Dendritic cell treated with granulocyte-macrophage colony-stimulating factor and Interleukin-4, amounts not matched to agents 40 ng/mL and 50 ng/mL, for 4 days (primary cell): ENCODE data around the gene SIX5.
"Not testable (repeated sequence)": the region's sequence is repeated elsewhere in the genome, so short reads cannot be mapped to it uniquely, and the experiment has no call there.

Experiments used
- H3K27ac Mint-ChIP-seq: one replicate; pipeline ENCODE4 v1.8.0; 2022; ENCODE audit warnings: mild to moderate bottlenecking, mixed read lengths
- H3K27me3 Mint-ChIP-seq: one replicate; pipeline ENCODE4 v1.8.0; 2022; ENCODE audit warnings: mild to moderate bottlenecking, mixed read lengths
- H3K36me3 Mint-ChIP-seq: one replicate; pipeline ENCODE4 v1.8.0; 2022; ENCODE audit warnings: low read depth, mixed read lengths
- H3K4me1 Mint-ChIP-seq: one replicate; pipeline ENCODE4 v1.8.0; 2022; ENCODE audit warnings: low read depth, mixed read lengths
- H3K4me3 Mint-ChIP-seq: one replicate; pipeline ENCODE4 v1.8.0; 2022; ENCODE audit warnings: mild to moderate bottlenecking, moderate library complexity, mixed read lengths
- H3K9me3 Mint-ChIP-seq: one replicate; pipeline ENCODE4 v1.8.0; 2022; ENCODE audit warnings: mixed read lengths
- intact Hi-C: fragments of 100-400 bp; cut with micrococcal nuclease; formaldehyde crosslinking; loops from one replicate; pipeline ENCODE4 v1.15.0; 2022

The SIX5 gene

DNA sequence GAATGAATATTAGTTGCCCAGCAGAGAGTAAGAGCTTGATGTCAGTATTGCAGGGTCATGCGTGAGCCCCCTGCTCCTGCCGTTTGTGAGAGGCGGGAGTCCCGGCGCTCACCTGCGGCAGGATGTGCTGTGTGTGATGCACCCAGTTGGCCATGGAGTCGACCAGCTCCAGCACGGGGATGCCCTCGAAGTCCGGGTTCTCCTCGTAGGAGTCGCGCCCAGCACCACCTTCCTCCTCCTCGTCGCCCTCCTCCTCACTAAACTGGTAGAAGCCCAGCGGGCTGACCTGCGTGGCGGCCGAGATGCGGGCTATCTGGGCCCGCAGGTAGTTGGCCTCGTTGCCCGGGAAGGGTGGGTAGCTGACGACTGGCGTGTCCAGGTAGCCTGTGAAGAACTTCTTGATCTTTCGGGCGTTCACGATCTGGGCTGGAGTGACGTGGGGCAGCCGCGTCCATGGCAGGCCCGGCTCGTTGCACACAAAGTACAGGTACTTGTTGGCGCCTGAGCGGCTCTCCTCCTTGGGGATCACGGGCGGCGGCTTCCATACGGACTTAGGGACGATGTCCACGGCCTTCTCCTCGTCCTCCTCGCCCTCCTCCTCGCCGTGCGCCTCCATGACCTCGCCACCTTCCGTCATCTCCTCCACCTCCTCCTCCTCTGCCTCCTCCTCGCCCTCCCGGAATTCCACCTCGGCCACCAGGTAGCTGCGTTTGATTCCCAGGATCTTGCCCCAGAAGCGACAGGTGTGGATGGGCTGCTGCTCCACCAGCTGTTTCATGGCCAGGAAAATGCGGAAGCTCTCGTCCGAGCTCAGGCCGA is 35.3 kb upstream of the SIX5 start:
- Mint-ChIP-seq H3K36me3 (no peaks in the 10 kb centered on the region), H3K27me3 (peaks cover 86% of the 10 kb centered on the region)
- intact Hi-C loops: no loop called here

DNA sequence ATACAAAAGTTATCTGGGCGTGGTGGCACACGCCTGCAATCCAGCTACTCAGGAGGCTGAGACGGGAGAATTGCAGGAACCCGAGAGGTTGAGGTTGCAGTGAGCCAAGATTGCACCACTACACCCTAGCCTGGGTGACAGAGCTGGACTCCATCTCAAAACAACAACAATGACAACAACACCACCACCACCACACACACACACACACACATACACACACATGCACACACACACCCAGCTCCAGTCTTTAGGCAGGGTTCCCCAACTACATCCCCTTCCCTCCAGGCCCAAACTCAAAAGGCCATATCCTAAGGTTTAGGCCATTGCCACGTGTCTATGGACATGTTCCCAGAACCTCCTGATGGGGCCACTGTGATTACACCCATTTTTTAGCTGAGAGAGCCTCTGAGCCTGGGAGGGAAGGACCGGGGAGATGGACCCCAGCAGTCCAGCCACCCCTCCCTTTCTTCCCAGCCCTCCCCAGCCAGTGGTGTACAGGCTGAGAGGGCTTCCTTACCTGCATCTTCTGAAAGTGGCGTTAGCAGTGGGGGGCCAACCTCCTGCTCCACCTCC is 32.6 kb upstream of the SIX5 start:
- Mint-ChIP-seq H3K36me3 (no peaks in the 10 kb centered on the region), H3K27ac (no peak overlapping the region), H3K4me1 (peaks cover 25% of the 10 kb centered on the region), H3K27me3 (peaks cover 97% of the 10 kb centered on the region), H3K9me3 (no peaks in the 10 kb centered on the region), H3K4me3 (no peak overlapping the region)
- intact Hi-C loops: no loop called here

More for the DNA sequence above, 35.3 kb upstream of the SIX5 start:
- Mint-ChIP-seq H3K4me1 (peaks cover 23% of the 10 kb centered on the region), H3K9me3 (no peaks in the 10 kb centered on the region), H3K27ac (no peak overlapping the region), H3K4me3 (no peak overlapping the region)

- Mint-ChIP-seq H3K27ac (no peak overlapping the region), H3K27me3 (peaks cover 98% of the 10 kb centered on the region), H3K9me3 (no peaks in the 10 kb centered on the region), H3K36me3 (no peaks in the 10 kb centered on the region), H3K4me3 (no peak overlapping the region), H3K4me1 (peaks cover 26% of the 10 kb centered on the region)
- intact Hi-C loops: no loop called here
Observed at GRCh38 chr19:45800070-45800553, 31.1 kb upstream of the SIX5 start.

DNA sequence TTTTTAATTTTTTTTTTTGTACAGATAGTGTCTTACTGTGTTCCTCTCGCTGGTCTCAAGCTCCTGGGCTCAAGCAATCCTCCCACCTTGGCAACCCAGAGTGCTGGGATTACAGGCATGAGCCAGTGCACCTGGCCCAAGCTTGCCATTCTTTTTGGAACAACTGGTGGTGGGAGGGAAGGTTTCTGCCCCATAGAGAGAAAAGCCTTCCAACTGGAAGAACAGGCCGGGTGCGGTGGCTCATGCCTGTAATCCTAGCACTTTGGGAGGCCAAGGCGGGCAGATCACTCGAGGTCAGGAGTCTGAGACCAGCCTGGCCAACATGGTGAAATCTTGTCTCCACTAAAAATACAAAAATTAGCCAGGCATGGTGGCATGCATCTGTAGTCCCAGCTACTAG is 30.5 kb upstream of the SIX5 start:
- not testable (repeated sequence) for H3K36me3 Mint-ChIP-seq, H3K9me3 Mint-ChIP-seq, H3K27ac Mint-ChIP-seq, H3K4me3 Mint-ChIP-seq
- intact Hi-C loops: loop anchor here (1.0 kb wide), 1 partner anchor 29 kb away; no protein-coding TSS in a partner anchor
- Mint-ChIP-seq H3K4me1 (peaks cover 31% of the 10 kb centered on the region), H3K27me3 (peaks cover 98% of the 10 kb centered on the region)

- H3K9me3 Mint-ChIP-seq: no peaks in the 10 kb centered on the region
- H3K4me1 Mint-ChIP-seq: peaks cover 35% of the 10 kb centered on the region
- no peak overlapping the region for H3K4me3 Mint-ChIP-seq
- no peaks in the 10 kb centered on the region for H3K36me3 Mint-ChIP-seq
- peaks cover 94% of the 10 kb centered on the region for H3K27me3 Mint-ChIP-seq
- intact Hi-C loops: loop anchor here (1.0 kb wide), 1 partner anchor 29 kb away; no protein-coding TSS in a partner anchor
- no peak overlapping the region for H3K27ac Mint-ChIP-seq
Observed at GRCh38 chr19:45798995-45799517, 30.0 kb upstream of the SIX5 start.

DNA sequence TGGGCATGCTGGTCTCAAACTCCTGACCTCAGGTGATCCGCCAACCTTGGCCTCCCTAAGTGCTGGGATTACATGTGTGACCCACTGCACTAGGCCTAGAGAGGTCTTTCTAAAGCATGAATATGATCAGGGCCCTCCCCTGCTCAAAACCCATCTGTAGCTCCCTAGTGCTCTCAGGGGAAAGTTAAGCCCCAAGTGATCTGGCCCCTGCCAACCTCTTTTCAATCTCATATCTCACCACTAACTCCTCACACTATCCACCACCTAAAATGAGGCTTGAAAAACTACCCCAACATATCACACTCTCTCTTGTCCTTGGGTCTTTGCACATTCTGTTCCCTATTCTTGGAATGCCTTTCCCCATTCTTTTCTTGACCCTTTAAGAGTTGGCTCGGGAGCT is 25.6 kb upstream of the SIX5 start:
- Mint-ChIP-seq H3K36me3 (peaks cover 20% of the 10 kb centered on the region), H3K9me3 (no peaks in the 10 kb centered on the region), H3K27ac (peak overlapping the region; percentile 2), H3K4me1 (peaks cover 60% of the 10 kb centered on the region), H3K27me3 (peaks cover 66% of the 10 kb centered on the region), H3K4me3 (no peak overlapping the region)
- intact Hi-C loops: no loop called here

DNA sequence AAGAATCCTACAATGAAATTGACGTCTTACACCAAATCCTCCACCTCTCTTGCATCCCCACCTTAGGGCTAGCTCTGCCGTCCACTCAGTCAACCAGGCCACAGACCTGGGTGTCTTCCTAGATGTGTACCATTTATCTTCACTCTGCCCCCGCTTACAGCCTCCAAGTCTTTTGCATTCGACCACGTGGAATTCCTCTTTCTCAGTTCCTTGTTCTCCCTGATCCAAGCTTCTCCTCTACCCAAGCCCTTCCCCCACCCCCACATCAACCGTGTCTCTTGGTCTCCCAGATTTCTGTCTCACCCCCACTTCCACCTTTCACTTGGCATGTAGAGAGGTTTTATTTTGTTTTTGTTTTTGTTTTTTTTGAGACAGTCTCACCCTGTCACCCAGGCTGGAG is 24.8 kb upstream of the SIX5 start:
- no peaks in the 10 kb centered on the region for H3K9me3 Mint-ChIP-seq
- peak overlapping the region; percentile 69 for H3K27ac Mint-ChIP-seq
- intact Hi-C loops: no loop called here
- peaks cover 27% of the 10 kb centered on the region for H3K36me3 Mint-ChIP-seq
- peaks cover 66% of the 10 kb centered on the region for H3K27me3 Mint-ChIP-seq
- peak overlapping the region; percentile 59 for H3K4me3 Mint-ChIP-seq
- H3K4me1 Mint-ChIP-seq: peaks cover 58% of the 10 kb centered on the region

- Mint-ChIP-seq H3K36me3 (peaks cover 34% of the 10 kb centered on the region), H3K4me3 (peak overlapping the region; percentile 58), H3K4me1 (peaks cover 63% of the 10 kb centered on the region), H3K9me3 (no peaks in the 10 kb centered on the region), H3K27ac (peak overlapping the region; percentile 69), H3K27me3 (peaks cover 66% of the 10 kb centered on the region)
- intact Hi-C loops: no loop called here
Observed at GRCh38 chr19:45793178-45793564, 24.1 kb upstream of the SIX5 start.

- Mint-ChIP-seq H3K4me1 (peaks cover 68% of the 10 kb centered on the region), H3K9me3 (no peaks in the 10 kb centered on the region), H3K27ac (peak within 1 kb of the TSS; percentile 69), H3K36me3 (peaks cover 40% of the 10 kb centered on the region), H3K4me3 (peak within 1 kb of the TSS; percentile 85), H3K27me3 (peaks cover 66% of the 10 kb centered on the region)
- intact Hi-C loops: no loop called here
Observed at GRCh38 chr19:45792470-45793177, 23.6 kb upstream of the SIX5 start, which contains the start of gene DMWD. Gene DMWD (minus strand): TSS chr19:45792845. CDS start chr19:45792756, 89 bp downstream.

- H3K27me3 Mint-ChIP-seq: peaks cover 68% of the 10 kb centered on the region
- H3K27ac Mint-ChIP-seq: peak overlapping the region; percentile 49
- intact Hi-C loops: no loop called here
- H3K4me1 Mint-ChIP-seq: peaks cover 69% of the 10 kb centered on the region
- peak overlapping the region; percentile 85 for H3K4me3 Mint-ChIP-seq
- no peaks in the 10 kb centered on the region for H3K9me3 Mint-ChIP-seq
- peaks cover 47% of the 10 kb centered on the region for H3K36me3 Mint-ChIP-seq
Observed at GRCh38 chr19:45791744-45792469, 22.9 kb upstream of the SIX5 start.

DNA sequence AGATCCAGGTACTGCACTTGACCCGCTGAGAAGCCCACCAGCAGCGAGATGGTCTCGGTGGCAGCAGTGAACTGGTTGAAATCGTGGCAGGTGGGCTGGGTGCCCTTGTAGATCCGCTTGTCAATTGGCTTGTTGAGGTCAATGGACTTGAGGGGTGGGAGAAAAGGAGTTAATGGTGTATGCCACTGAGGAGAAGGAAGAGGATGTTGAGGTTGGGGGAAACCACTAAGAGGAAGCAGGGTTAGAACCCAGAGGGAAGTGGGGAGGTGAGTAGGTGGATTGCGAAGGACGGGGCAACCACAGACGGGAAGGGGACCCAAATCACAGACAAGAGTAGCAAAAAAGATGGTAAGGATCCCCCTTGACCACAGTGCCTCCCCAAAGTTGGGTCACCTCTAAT is 21.9 kb upstream of the SIX5 start:
- H3K4me3 Mint-ChIP-seq: peak overlapping the region; percentile 85
- peak overlapping the region; percentile 49 for H3K27ac Mint-ChIP-seq
- intact Hi-C loops: no loop called here
- H3K27me3 Mint-ChIP-seq: peaks cover 68% of the 10 kb centered on the region
- H3K9me3 Mint-ChIP-seq: no peaks in the 10 kb centered on the region
- H3K36me3 Mint-ChIP-seq: peaks cover 57% of the 10 kb centered on the region
- peaks cover 68% of the 10 kb centered on the region for H3K4me1 Mint-ChIP-seq

GRCh38 chr19:45789035-45789786 is 20.2 kb upstream of the SIX5 start:
- Mint-ChIP-seq H3K4me1 (peaks cover 57% of the 10 kb centered on the region), H3K4me3 (no peak overlapping the region), H3K36me3 (peaks cover 74% of the 10 kb centered on the region), H3K9me3 (no peaks in the 10 kb centered on the region), H3K27ac (no peak overlapping the region), H3K27me3 (peaks cover 71% of the 10 kb centered on the region)
- intact Hi-C loops: no loop called here

- peaks cover 86% of the 10 kb centered on the region for H3K27me3 Mint-ChIP-seq
- H3K4me3 Mint-ChIP-seq: no peak overlapping the region
Observed at GRCh38 chr19:45786533-45786894, 17.5 kb upstream of the SIX5 start.

More at GRCh38 chr19:45786533-45786894, 17.5 kb upstream of the SIX5 start:
- H3K4me1 Mint-ChIP-seq: peaks cover 47% of the 10 kb centered on the region
- peaks cover 83% of the 10 kb centered on the region for H3K36me3 Mint-ChIP-seq
- H3K27ac Mint-ChIP-seq: no peak overlapping the region
- intact Hi-C loops: no loop called here
- no peaks in the 10 kb centered on the region for H3K9me3 Mint-ChIP-seq
